Body of pancreas (tissue), 4 donors: ENCODE results near the gene ZNF492.

ENCODE experiments used
- CTCF ChIP-seq, 7 experiments: fragments of 450-650 bp in 4 of 7; fragments of 200-600 bp in 3 of 7; sonication (generic) in 3 of 7; IDR thresholded peaks; one replicate each; pipeline ENCODE4 v1.5.1; 2016 to 2019; ENCODE audit warnings: antibody characterized with exemption in 7 of 7
- POLR2A ChIP-seq, 3 donors: fragments of 450-650 bp; IDR thresholded peaks; one replicate each; pipeline ENCODE4 v1.6.1; 2016; ENCODE audit warnings: antibody characterized with exemption in 3 of 3, mild to moderate bottlenecking in 2 of 3

GRCh38 chr19:22628401-22628800 lies 5.7 kb upstream of the ZNF492 start:
- TF ChIP-seq CTCF (IDR thresholded peaks at IDR 0.05) (no peak), POLR2A (IDR thresholded peaks at IDR 0.05) (no peak)
